NCI-H187 (cell line): ENCODE data around the gene ASB16.

Source experiments
- DNase-seq, 2 experiments: peaks; one replicate each; lab custom pipeline; 2025; lab: John Stamatoyannopoulos, UW

The ASB16 gene

GRCh38 chr17:44188576-44189403 lies 18.3 kb downstream of the ASB16 start:
- DNase-seq = no peak

- DNase-seq = no peak
Observed at GRCh38 chr17:44190481-44190880, 20.0 kb downstream of the ASB16 start.

DNA sequence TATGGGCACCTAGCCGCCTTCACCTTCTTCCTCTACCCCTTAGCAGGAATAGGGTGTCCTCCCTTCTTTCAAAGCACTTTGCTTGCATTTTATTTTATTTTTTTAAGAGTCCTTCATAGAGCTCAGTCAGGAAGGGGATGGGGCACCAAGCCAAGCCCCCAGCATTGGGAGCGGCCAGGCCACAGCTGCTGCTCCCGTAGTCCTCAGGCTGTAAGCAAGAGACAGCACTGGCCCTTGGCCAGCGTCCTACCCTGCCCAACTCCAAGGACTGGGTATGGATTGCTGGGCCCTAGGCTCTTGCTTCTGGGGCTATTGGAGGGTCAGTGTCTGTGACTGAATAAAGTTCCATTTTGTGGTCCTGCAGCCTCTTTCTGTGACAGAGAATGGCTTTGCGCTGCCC lies 20.9 kb downstream of the ASB16 start:
- no peak for DNase-seq

- DNase-seq = no peak
Observed at GRCh38 chr17:44191941-44192496, 21.5 kb downstream of the ASB16 start.

DNA sequence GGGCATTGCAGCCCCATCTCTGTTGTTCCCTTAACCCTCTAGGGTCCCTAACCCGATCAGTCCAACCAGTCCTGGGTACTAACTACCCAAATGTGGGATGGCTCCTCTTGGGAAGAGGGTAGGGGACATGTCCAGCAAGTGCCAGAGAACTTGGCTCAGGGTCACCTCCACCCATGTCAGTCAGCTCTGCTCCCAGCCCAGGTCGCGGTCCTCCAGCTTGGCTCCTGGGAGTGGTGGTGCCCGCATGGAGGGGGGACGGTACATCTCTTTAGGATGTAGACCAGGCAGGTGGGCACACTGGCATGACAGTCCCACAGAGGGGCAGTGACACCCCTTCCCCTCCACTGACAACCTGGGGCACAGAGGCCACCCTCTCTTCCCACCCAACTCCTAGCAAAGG lies 22.2 kb downstream of the ASB16 start:
- DNase-seq = no peak

GRCh38 chr17:44193326-44194084 lies 23.0 kb downstream of the ASB16 start:
- no peak for DNase-seq

- no peak for DNase-seq
Observed at GRCh38 chr17:44197107-44197506, 26.6 kb downstream of the ASB16 start.

DNA sequence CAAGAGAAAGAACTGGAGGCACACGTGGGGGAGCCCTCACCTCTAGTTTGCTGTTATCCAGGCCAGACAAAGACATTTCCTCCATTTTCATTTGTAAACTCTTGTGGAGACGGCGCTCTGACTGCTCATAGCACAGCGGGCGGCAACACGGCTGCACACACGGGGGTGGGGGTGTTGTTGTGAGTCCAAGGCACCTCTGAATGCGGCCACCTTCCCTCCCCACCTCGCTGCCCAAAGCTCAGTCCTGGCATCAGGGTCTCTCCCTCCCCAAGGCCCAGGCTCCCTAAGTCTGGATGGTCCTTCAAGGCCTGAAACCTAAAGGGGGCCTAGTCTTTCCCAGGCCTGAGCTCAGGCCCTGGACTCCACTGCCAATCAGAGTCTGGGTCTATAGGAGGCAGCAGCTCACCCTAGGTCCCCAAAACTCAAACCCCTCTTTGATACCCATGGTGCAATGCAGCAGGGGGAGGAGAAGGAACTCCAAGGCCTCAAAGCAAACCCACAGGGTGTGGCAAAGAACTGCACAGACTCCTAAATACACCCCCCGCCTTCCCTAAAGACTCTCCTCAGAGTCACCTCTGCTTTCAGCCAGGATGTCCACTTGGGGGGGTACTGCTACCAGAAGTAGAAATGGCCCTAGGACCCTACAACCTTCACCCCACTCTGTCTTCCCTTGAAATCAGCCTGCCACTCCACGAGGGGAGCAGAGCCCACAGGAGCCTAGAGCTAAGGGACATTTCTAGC lies 27.6 kb downstream of the ASB16 start:
- DNase-seq = no peak

DNA sequence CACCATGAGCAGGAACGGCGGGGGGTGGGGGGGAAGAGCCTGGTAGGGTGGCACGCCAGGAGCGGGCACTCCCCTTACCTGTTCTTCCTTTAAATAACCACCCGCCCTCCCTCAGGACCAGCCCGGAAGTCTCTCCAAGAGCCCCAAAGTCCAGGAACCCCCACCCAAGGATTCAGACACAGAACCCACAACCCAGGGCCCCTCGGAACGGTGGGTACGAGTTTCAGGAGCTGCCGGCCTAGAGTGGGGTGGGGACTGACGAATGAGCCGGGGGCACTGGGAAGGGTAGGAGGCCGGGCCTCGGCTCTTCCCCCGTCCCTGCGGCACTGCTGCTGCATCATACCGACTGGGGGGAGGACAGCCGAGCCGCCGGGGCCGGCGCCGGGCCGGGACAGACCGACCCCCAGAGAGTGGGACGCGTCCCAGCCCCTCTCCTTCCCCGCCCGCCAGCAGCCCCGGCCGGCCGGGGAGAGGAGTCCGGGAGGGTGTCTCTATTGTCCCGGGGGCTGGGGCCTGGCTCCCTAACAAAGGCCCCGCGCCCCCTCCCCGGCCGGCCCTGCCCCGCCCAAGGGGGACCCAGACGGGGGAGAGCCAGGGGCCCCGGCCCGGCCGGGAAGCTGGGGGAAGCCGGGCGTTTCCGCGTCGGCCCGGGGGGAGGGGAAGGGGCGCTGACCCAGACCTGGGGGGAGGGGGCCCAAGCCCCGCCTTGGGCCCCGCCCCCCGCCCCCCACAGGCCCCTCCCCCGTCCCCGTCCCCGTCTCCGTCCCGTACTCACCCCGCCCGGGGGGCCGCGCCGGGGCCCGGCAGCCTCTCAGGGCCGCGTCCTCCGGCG lies 28.4 kb downstream of the ASB16 start:
- DNase-seq = no peak

- DNase-seq = peak; percentile 95 to 98
Observed at GRCh38 chr17:44199553-44200477, 29.3 kb downstream of the ASB16 start, which contains the start of gene ATXN7L3. ATXN7L3 (minus strand) TSS chr17:44199884; CDS start chr17:44198070, 1,814 bp downstream.

DNA sequence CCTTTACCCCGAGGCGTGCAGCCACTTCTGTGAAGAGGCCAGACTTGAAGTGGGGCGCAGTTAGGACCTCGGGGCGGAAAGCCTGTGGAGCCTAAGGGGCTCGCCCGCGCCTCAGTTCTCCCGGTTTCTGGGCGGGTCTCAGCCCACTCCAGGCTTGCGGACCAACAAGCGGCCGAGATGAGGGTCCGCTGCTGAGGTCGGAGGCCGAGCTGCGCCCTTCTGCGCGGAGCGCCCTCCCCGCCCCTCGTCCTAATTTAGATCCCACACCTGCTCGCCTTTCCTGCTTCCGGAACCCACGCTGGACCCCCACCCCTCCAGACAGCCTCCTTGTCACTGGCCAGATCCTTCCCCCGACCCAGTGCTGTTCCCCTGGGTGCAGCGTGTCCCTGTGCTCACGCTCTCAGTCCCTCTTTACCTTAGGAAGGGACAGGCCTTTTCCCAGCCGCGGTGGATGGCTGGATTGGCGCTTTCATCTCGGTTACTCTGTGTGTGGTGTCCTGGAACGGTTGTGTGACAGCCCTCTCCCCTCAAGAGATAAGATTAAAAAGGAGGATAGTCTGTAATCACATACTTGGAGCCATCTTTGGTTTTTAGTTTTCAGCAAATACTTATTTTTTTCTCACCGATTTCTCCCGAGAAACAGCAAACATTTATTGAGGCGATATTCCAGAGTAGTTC lies 30.1 kb downstream of the ASB16 start:
- DNase-seq = no peak

DNA sequence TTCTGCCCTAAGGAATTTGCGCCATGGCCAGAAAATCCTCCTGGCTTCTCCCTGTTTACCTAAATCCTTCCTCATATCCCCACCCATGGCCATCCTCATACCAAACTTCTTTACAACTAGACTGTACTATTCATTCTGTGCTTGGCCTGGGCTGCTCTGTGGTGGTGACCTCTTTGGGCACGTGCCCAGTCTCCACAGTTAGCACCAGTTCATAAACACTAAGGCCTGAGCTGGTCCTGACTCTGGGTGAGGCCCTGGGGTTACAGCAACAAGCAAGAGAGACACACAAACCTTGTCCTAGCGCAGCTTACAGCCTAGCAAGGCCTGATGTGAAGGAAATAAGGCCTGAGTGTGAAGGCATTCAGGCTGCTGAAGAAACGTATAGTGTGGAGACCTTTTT lies 32.3 kb downstream of the ASB16 start:
- DNase-seq = no peak

GRCh38 chr17:44203731-44204440 lies 33.4 kb downstream of the ASB16 start:
- DNase-seq = no peak

GRCh38 chr17:44204441-44204882 lies 34.0 kb downstream of the ASB16 start:
- DNase-seq = no peak

DNA sequence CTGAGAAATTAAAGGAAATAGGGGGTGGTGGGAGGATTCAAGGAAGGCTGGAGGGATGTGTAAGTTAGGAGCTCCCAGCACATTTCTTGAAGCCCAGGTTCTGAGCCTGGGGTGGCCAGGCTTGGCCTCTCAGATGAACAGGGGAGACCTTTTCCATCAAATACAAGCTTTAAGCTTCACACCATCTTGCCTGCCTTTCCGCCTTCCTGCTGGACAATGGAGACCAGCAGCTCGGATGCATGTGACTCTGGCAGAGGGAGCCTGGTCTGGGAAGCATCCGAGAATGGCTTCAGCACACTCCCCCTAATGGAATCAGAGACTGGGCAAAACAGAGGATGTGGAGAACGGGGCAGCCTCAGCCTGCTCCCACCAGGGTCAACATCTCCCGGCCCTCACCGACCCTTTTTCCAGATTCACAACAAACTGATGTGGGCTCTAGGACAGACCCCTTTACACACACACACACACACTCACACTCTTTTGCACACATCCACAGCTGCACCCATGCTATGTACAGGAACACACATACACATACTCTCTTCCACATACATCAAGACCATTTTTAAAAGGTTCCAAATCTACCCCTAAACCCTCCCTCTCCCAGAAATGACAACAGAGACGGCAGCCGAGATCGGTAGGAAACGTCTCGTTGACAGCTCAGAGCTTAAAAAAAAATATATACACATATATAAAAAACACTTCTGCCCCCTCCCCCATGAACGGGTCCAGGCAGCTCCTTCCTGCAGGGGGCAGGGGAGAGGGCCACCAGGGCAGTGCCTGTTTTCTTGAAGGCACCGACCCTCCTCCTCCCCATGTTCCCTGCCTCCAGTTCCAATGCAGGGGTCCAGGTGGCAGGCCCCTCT lies 35.7 kb downstream of the ASB16 start:
- DNase-seq = no peak

DNA sequence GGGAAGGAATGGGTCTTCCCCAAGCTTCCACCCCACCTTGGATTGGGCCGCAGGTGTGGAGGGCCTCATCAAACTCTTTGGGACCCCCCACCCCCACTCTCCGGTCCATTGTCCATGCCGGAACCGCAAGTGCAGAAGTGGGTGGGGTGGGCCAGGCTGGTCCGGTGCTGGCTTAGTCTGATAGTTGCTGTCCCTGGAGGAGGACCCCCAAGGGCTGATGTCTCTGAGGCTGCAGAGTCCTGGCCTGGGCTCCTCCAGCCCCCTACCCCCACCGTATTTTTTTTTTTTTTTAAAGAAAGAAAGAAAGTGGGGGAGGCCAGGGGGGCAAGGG lies 36.3 kb downstream of the ASB16 start:
- no peak for DNase-seq

- no peak for DNase-seq
Observed at GRCh38 chr17:44207319-44207718, 36.8 kb downstream of the ASB16 start.

DNA sequence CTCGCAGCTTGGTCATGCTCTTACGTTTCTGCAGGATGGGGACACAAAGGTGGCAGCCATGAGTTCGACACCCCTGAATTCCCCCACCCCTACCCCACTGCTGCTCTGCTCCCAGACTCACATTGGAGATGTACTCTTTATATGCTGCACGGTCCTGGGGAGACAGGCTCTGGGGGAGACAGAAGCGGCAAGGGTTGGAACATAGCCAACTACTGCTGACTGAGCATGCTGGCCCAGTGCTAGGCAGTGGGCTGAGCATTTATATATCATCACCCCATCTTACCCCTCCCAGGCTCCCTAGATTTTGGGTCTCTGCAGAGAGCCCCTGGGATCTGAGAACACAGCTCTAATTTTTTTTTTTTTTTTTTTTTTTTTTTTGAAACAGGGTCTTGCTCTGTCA lies 37.2 kb downstream of the ASB16 start:
- DNase-seq = no peak
